T-helper 2 cell treated with Interferon-gamma antibody and Interleukin-4, amounts not matched to agents 100 ng/mL and 5 ng/mL, for 36 hours (primary cell): Measurements from ENCODE around the gene OAS2. TPM values are rescaled to one million over a fixed set of nuclear protein-coding genes. Genes with fewer than 3 reads are reported as not detected.

Experiments used
- intact Hi-C: fragments of 100-400 bp; cut with micrococcal nuclease; formaldehyde crosslinking; loops from one replicate; pipeline ENCODE4 v1.15.1; 2023
- total RNA-seq: library from RNA; stranded (reverse); gene quantifications from 2 replicates; pipeline ENCODE4 v1.2.3, GENCODE V29; 2022

Gene OAS2
- total RNA-seq, 1 donor from 2014 or later: 153 TPM

DNA sequence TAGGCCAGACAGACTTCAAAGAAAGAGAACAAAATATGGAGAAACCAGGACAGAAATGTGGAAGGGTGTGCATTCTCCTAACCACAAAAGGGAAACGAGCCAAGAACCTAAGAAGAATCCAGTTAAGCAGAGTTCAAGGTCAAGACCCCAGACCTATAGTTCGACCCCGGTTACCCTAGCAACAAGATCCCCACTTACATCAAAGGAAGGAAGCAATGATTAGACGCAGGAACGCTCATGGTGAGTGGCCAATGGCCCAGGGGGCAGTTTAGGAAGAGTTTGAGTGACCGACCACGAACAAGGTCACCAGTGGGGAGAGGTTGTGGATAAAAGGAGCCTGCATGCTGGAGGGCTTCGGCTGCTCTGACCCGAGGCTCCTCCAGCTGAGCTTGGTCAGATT lies 36.2 kb downstream of the OAS2 start:
- intact Hi-C loops: no loop called here

DNA sequence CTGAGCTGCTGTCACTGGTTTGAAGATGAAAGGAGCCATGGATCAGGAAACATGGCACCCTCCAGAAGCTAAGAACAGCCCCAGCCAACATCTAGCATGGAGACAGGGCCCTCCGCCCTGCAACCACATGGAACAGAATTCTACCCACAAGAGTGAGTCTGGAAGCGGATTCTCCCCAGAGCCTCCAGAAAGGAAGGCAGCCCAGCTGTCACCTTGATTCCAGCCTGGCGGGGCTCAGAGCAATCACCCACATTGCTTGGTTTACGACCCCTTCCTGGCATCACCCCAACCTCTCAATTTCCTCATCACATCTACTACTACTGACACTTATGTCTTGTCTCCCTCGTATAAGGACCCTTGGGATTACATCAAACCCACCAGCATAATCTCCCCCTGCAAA lies 38.5 kb downstream of the OAS2 start:
- intact Hi-C loops: no loop called here

DNA sequence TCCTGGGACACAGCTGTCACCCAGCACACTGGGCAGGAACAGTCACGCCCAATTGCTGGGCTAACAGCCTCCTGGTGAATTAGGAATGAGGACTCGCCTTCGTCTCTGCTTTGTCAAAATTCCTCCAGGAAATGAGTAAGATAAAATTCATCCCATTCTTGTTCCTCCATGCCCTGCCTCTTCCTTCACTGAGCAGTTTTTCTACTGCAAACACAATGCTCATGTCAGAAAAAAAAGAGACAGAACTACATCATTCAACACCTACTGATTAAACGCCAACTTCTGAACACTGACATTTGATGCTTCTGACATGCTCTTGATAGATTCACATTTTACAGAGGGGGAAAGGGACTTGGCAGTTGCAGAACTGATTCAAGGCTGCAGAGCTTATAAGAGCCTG lies 40.7 kb downstream of the OAS2 start:
- intact Hi-C loops: no loop called here

DNA sequence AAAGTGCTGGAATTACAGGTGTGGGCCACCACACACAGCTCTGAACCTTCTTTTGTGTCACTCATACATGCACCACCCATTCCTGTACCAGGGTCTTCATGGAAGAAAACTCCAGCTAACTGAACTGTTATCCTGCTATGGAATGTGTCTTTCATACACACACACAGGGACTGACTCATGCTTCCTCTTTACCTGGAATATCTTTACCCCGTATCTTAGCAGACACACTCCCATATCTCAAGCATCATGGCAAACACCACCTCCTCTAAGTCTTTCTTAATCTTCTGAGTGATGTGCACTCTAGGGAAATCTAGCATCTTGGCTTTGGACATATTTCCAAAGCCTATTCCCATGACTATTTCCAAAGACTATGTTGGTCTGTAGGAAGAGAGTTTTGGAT lies 43.2 kb downstream of the OAS2 start:
- intact Hi-C loops: no loop called here

DNA sequence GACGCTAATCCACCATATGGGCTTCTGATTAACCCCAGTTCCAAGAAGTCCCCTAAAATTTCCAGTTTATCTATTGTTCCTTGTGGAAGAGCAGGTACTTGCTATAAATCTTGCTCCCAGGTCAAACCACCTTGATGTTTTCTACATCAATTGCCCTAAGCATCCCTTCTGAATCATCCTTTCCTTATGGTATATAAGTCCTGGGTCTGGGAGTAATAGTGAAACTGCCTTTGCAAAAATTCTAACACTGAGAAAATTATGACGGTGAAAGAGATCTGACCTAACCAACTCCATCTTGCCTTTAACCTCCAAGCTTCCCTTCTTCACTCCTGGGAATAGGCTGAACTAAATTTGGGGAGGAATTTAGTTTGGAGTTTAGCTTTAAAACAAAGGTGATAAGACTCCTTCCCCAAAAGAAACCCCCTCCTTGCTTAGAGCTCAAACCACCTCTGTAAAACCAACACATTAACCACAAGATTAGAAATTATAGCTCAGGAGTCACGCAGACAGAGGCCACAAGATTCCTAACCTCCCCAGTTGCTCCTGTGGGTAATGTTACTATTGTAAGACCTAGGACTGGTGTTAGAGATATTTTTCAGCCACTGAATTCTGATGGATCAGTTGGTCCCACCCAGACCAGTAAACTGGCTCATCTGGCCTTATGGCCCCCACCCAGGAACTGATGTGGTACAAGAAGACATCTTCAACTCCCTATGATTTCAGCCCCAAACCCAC lies 44.4 kb downstream of the OAS2 start:
- intact Hi-C loops: no loop called here

DNA sequence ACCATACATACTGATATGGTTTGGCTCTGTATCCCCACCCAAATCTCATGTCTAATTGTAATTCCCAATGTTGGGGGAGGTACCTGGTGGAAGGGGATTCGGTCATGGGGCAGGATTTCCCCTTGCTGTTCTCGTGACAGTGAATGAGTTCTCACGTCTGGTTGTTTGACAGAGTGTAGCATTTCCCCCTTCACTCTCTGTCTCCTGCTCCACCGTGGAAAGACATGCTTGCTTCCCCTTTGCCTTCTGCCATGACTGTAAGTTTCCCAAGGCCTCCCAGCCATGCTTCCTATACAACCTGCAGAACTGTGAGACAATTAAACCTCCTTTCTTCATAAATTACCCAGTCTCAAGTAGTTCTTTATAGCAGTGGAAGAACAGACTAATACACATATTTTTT lies 49.4 kb downstream of the OAS2 start:
- intact Hi-C loops: no loop called here

DNA sequence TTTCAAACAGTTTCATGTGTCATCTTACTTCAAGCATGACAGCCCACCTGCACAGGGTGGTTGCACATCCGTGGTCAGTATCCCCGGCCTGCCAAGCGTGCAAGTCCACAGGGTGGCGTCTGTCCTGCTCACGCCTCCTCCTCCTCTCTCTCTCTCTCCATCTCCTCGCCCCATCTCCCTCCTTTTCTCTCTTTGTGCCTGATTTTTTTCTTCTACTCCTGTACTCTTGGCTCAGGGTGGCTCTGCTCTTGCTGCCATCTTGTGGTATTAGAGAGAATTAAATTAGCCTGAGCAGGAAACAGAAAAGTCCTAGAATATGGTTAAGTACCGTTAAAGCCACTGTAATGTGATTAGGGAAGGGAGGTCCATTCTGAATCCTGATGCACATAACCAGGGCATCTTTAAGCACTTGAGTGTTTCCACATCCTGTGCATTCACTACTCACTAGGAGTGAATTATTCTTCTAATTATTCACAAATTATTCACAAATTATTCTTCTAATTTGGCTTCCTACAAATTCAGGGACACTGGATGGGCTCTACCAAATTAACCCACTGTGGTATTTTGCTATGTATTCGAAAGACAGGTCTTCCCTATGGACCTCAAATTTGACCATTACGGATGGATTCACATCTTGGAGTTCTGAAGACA lies 52.7 kb downstream of the OAS2 start:
- intact Hi-C loops: loop anchor here (1.0 kb wide), 1 partner anchor 131 kb away; no protein-coding TSS in a partner anchor

DNA sequence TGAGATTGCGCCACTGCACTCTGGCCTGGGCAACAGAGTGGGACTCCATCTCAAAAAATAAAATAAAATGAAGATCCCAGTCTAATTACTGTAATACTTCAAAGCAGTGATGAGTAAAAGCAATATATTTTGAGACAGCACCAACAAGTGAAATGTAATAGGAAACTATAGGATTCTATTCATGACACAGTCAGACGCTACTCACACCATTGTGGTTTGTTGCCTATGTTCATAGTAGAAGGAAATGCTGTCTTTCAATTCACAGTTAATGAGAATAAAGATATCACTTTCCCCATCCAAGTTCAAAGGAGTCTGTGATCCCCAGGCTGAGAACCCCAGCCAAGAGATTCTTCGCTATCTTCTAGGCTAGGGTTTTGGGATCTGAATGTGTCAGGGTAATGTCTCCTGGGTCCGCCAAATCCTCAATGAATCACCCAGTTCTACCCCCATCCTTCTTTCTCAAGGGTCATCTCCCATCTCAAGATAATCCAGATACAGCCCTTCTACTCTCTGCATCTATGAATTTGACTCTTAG lies 61.7 kb downstream of the OAS2 start:
- intact Hi-C loops: no loop called here

DNA sequence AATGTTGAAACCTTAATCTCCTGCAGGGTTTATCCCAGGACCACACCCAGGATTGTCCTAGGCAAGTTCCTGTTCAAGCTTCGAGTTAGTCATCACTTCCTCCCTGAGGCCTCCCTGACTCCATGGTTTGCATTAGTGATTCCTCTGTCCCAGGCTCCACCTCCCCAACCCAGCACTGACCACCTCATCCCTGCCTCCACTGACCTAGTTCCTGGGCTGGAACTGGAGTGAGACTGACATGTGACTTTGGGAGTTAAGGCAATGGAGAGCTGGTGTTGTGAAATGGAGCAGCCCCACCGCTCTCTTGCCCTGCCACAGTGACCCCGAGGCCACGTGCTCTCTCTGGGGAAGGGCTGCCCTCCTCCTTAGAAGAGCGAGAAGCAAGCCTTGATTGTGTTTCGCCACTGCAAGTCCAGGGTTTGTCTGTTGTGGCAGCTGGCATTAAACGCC lies 62.4 kb downstream of the OAS2 start:
- intact Hi-C loops: no loop called here

DNA sequence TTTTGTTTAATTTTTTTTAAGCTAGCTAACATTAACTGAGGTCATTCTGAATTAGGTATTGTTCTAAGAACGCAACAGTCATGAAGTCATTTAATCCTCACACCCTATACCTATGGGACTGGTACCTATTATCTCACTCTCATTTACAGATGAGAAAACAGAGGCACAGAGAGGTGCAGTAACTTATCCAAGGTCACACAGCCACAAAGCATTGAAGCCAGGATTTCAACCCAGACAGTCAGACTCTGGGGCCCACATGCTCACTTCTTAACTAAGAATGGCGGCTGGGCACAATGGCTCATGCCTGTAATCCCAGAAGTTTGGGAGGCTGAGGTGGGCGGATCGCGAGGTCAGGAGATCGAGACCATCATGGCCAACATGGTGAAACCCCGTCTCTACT lies 63.2 kb downstream of the OAS2 start:
- intact Hi-C loops: no loop called here

DNA sequence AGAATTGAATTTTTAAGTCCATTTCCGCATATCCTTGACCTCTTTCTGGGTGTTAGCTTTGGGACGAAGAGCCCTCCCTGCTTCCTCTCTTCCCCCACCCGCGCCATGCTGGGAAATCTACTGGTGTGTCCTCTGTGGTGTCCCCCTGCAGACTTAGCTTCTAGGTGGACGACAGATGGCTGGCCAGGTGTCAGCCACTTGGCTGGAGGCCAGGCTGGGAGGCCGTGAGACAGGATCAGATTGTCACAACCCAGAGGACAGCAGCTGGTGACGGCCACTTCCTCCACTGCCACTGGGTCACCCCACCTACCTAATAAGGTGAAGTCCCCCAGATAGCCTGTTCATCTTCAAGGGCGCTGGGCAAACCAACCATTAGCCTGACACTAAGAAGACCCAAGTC lies 64.9 kb downstream of the OAS2 start:
- intact Hi-C loops: no loop called here

DNA sequence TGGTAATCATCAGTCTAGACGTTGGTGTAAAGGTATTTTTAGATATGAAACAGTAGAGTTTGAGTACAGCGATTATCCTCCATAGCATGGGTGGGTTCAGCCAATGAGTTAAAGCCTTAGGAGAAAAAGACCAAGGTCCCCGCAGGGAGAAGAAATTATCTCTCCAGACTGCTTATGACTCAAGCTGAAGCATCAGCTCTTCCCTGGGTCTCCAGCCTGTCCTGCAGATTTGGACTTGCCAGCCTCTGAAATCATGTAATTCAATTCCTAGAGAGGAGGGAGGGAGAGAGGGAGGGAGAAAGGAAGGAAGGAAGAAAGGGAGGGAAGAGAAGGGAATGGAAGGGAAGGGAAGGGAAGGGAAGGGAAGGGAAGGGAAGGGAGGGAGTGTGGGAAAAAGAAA lies 66.2 kb downstream of the OAS2 start:
- intact Hi-C loops: no loop called here

DNA sequence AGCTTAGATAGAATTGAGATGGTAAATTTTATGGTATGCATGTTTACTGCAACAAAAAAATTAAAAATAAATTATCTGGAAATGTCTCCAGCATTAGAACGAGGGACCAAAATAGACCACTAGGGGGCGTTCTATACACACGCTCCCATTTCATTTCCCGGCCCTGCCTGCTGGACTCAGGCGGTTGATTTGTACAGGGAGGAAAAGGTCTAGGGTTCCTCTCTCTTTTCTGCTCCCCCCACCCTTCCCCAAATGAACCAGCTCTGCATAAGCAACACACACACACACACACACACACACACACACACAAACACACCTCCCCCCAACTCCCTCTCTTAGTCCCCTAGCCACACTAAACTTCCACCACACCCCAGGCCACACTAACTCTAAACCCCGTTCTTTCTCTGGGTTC lies 70.4 kb downstream of the OAS2 start:
- intact Hi-C loops: loop anchor here (1.0 kb wide), 3 partner anchors 50 to 126 kb away; no protein-coding TSS in a partner anchor

DNA sequence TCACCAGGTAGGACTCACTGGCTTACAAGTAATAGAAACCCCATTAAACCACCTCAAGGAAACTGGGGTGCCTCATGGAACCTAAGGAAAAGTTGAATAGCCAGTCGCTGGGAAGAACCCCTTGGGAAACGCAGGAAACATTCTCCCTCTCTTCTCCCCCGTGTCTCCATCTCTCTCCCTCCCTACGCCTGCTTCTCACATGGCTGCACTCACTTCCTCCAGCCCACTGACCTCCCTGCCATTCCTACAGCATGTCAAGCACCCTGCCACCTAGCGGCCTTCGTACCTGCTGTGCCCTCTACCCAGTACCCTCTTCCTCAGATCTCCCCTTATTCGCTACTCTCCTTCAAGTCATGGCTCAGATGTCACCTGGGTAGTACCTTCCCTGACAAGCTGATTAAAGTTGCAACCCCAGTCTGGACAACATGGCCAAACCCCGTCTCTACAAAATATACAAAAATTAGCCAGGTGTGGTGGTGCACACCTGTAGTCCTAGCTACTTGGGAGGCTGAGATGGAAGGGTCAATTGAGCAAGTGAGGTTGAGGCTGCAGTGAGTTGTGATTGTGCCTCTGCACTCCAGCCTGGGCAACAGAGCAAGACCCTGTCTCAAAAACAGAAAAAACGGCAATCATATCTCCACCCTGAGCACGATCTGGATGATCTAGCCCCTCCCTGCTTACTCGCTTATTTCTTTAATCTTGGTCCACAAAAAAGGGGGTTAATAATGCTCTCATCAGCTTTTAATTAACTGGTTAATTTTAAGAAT lies 71.8 kb downstream of the OAS2 start:
- intact Hi-C loops: no loop called here

DNA sequence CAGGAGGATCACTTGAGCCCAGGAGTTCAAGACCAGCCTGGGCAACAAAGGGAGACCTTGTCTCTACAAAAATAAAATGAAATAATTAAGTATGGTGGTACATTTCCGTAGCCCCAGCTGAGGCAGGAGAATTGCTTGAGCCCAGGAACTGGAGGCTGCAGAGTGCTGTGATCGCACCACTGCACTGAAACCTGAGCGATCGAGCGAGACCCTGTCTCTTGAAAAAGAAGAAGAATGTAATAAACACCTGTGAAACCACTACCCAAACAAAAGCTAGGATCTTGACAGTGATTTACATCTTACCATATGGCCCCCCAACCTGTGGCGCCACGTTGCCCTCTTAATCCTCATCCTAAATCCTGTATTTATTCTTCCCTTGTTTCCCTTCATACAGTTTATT lies 72.5 kb downstream of the OAS2 start:
- intact Hi-C loops: no loop called here

DNA sequence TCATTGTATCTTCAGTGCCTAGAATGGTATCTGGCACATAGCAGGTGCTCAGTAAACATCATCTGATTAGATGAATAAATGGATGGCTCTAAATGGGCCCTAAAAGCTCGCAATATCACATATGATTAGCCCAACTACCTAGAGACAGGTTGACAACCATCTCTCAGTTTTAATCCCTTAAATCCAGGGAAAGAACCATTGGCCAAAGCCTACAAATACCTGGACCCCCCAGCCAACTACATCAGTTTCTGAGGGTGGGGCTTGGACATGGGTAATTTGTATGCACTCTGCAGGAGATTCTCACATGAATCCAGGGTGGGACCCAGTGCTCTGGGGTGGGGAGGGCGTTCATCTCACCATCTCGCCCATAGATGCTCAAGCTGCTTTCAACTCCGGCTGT lies 73.4 kb downstream of the OAS2 start:
- intact Hi-C loops: no loop called here

DNA sequence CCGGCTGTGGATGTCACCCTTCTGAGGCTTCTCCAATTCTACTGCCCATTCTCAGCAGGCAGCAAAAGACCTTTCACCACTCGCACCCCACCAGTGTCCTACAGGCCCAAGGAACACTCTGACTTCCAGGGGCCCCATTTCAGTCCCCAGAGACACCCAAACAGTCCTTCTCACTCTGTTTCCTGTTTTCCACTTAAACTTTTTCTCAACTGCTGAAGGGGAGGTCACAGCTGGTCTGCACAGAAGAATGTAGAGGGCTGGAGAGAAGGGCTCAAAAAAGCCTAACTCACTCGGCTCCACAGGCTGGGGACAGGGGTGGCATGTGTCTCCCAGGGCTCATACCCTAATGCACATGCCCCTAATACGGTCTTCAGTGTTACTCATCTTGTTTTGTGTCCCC lies 74.0 kb downstream of the OAS2 start:
- intact Hi-C loops: no loop called here

DNA sequence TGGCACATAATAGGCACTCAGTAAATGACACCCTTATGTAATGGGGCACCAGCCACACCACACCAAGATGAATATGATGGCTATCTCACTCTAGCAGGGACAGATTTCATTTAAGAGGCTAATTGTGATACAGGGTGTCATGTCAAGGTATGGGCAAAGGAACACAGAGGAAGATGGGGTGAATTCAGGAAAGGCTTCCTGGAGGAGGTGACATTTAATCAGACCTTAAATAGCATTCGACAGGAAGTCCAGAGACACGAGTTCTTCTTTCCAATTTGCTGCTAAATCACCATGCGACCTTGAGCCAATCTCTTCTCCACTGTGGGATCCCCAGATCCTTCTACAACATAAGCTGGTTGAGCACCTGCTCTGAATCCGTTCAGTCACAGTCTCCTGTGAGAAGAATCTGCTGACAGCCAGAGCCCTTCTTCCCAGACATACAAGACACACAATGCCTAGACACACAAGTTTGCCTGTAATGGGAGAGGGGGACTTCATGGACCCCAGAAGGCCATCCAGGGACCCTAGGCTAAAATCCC lies 76.7 kb downstream of the OAS2 start:
- intact Hi-C loops: no loop called here

DNA sequence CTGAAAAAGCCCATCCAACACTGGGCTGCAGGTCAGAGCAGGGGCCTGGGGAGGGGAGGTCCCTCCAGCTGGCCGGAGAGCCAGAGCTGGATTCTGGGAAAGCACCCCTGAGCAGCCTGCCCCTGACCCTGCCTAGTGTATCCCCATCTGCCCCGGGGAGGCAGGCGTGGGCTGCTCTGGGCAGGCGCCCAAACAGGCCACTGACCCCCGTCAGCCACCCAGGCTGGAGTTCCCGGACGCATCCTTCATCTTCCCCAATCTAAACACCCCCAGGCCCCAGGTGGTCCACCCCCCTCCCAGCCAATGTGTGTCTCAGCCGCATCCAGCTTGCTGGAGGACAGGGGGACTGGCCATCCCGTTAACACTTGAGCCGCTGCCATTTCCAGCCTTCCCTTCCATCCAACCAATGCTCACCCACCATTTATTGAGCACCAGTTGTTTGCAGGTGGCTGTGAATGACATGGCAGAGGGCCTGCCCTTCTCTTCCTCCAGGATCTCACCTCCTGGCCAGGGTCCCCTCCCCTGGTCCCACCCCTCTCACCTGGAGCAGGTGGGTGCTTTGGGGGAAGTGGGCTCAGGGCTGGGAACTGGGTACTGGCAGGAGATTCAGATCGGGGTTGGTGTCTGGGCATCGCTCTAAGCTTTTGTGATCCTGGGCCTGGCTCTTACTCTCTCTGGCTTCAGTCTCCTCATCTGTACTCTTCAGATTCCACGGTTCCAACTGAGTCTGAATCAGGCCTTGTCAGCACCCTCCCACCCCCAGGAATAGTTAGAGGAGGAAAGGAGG lies 77.5 kb downstream of the OAS2 start:
- intact Hi-C loops: no loop called here

DNA sequence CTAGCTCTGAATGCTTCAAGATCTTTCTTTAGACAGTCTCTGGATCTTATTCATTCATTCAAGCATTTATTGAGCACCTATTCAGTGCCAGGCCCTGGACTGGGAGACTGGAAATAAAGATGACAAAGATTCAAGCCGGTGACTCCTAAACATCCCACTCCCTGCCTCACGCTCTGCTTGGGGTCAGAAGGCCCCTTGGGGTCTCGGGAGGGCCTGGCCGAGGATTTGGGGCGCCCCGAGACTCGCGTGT lies 78.0 kb downstream of the OAS2 start:
- intact Hi-C loops: no loop called here
